PC-3 (cell line): ENCODE data around the gene SH3D21. TPM values are rescaled to one million over a fixed set of nuclear protein-coding genes. Genes with fewer than 3 reads are reported as not detected.

Experiments
- ATAC-seq: fragments of 200-7000 bp; cut with Tn5 transposase; 2 replicates; pipeline ENCODE4 v1.9.1; 2020; ENCODE audit warnings: mild to moderate bottlenecking, moderate library complexity
- BruUV-seq: library from RNA; stranded (reverse); fragments of 400-500 nt; replicated peaks from 2 replicates; lab custom pipeline; 2021; lab: Mats Ljungman, UMichigan
- CTCF ChIA-PET: fragments of 300-600 bp; sonication (Branson Sonifier 250); formaldehyde crosslinking; loops from one replicate; lab custom pipeline; 2022; ENCODE audit warnings: antibody characterized with exemption; lab: Charles Lee
- POLR2A ChIA-PET: fragments of 300-600 bp; sonication (Branson Sonifier 250); formaldehyde crosslinking; loops from one replicate; lab custom pipeline; 2022; ENCODE audit warnings: antibody characterized with exemption; ENCODE audit not compliant: unreplicated experiment; lab: Charles Lee
- DNase-seq: peaks from one replicate; pipeline ENCODE4 v3.0.0-alpha.2; 2015
- H2AFZ ChIP-seq: fragments of 300-600 bp; sonication (generic); 2 replicates; pipeline ENCODE4 v1.6.0; 2016; ENCODE audit warnings: antibody characterized with exemption, low read length
- H3F3A ChIP-seq: fragments of 300-600 bp; sonication (generic); one replicate; pipeline ENCODE4 v1.6.0; 2017; ENCODE audit warnings: antibody characterized with exemption, low read length, control low read depth, mild to moderate bottlenecking; ENCODE audit not compliant: unreplicated experiment
- H3K27ac ChIP-seq: fragments of 300-600 bp; sonication (generic); 2 replicates; pipeline ENCODE4 v1.5.1; 2016; ENCODE audit warnings: mild to moderate bottlenecking, low read length
- H3K27me3 ChIP-seq: fragments of 300-600 bp; sonication (generic); 2 replicates; pipeline ENCODE4 v1.6.1; 2016; ENCODE audit warnings: low read length, mixed read lengths
- H3K36me3 ChIP-seq: fragments of 300-600 bp; sonication (generic); 2 replicates; pipeline ENCODE4 v1.6.1; 2016; ENCODE audit warnings: low read depth, mixed run types, low read length, mixed read lengths
- H3K4me1 ChIP-seq: fragments of 300-600 bp; sonication (generic); 2 replicates; pipeline ENCODE4 v1.5.1; 2016; ENCODE audit warnings: low read length; ENCODE audit not compliant: insufficient read depth
- H3K4me2 ChIP-seq: fragments of 300-600 bp; sonication (generic); 2 replicates; pipeline ENCODE4 v1.6.0; 2016; ENCODE audit warnings: low read length
- H3K4me3 ChIP-seq: fragments of 300-600 bp; sonication (generic); 2 replicates; pipeline ENCODE4 v1.5.1; 2016; ENCODE audit warnings: mild to moderate bottlenecking, low read length, mixed read lengths
- H3K79me2 ChIP-seq: fragments of 300-600 bp; sonication (generic); 2 replicates; pipeline ENCODE4 v1.6.1; 2017; ENCODE audit warnings: low read length, mixed read lengths
- H3K9ac ChIP-seq: fragments of 300-600 bp; sonication (generic); 2 replicates; pipeline ENCODE4 v1.6.0; 2016; ENCODE audit warnings: mild to moderate bottlenecking, low read length
- H3K9me2 ChIP-seq: fragments of 300-600 bp; sonication (generic); replicated peaks from 2 replicates; pipeline ENCODE4 v1.6.1; 2016; ENCODE audit warnings: mixed run types, low read length, mixed read lengths
- H3K9me3 ChIP-seq: fragments of 300-600 bp; sonication (generic); 2 replicates; pipeline ENCODE4 v1.6.1; 2016; ENCODE audit warnings: low read length, mixed read lengths
- H4K20me1 ChIP-seq: fragments of 300-600 bp; sonication (generic); 2 replicates; pipeline ENCODE4 v1.6.1; 2016; ENCODE audit warnings: low read length, mixed read lengths
- CTCF ChIP-seq: fragments of 300-600 bp; sonication (generic); conservative IDR thresholded peaks from 2 replicates; pipeline ENCODE4 v1.5.1; 2017; ENCODE audit warnings: antibody characterized with exemption, low read depth, mild to moderate bottlenecking, low read length
- EZH2 ChIP-seq: fragments of 300-600 bp; sonication (generic); IDR thresholded peaks from one replicate; pipeline ENCODE4 v1.6.1; 2017; ENCODE audit warnings: antibody characterized with exemption, mild to moderate bottlenecking, low read length; ENCODE audit not compliant: unreplicated experiment
- EZH2phosphoT487 ChIP-seq: fragments of 300-600 bp; sonication (generic); IDR thresholded peaks from 2 replicates; pipeline ENCODE4 v1.6.1; 2018; ENCODE audit warnings: mild to moderate bottlenecking, antibody characterized with exemption, low read length, borderline replicate concordance
- intact Hi-C: fragments of 100-400 bp; cut with micrococcal nuclease; formaldehyde crosslinking; loops from 2 replicates; pipeline ENCODE4 v1.9.0; 2023
- total RNA-seq: library from RNA; depleted of rRNA; stranded (reverse); fragments of >200 nt; gene quantifications from 2 replicates; pipeline ENCODE4 v1.2.3, GENCODE V29; 2014

Gene SH3D21
- total RNA-seq, 1 experiment from 2014 or later = 11.3 TPM

GRCh38 chr1:36344395-36344680 is 38.2 kb downstream of the SH3D21 start:
- Histone ChIP-seq H3K79me2 (no peaks in the 10 kb centered on the region), H3K4me3 (no peak overlapping the region), H4K20me1 (no peaks in the 10 kb centered on the region), H3K9me3 (no peaks in the 10 kb centered on the region), H3F3A (no peaks in the 10 kb centered on the region), H3K36me3 (peaks cover 31% of the 10 kb centered on the region; the same call in 1 of the 2 replicates), H2AFZ (no peak overlapping the region), H3K4me1 (peaks cover 20% of the 10 kb centered on the region), H3K9me2 (no peaks in the 10 kb centered on the region), H3K4me2 (no peak overlapping the region), H3K9ac (no peak overlapping the region), H3K27ac (no peak overlapping the region), H3K27me3 (no peaks in the 10 kb centered on the region)
- no TSS peak for BruUV-seq
- intact Hi-C loops = loop anchor here (5.0 kb wide), 1 partner anchor 43 kb away; the partner anchor contains the start of gene STK40
- ATAC-seq (no peak), DNase-seq (no peak)
- ChIA-PET CTCF (no interaction called here), POLR2A (no interaction called here)
- TF ChIP-seq EZH2 = no peak
- no peak for TF ChIP-seq CTCF
- no peak for TF ChIP-seq EZH2phosphoT487

- Histone ChIP-seq H3K4me2 (no peak overlapping the region), H3K9me2 (no peaks in the 10 kb centered on the region), H3K36me3 (peaks cover 31% of the 10 kb centered on the region; the same call in 1 of the 2 replicates), H3K27ac (no peak overlapping the region), H3K27me3 (no peaks in the 10 kb centered on the region), H3F3A (no peaks in the 10 kb centered on the region), H3K9ac (no peak overlapping the region), H4K20me1 (no peaks in the 10 kb centered on the region), H3K79me2 (no peaks in the 10 kb centered on the region), H3K4me1 (peaks cover 30% of the 10 kb centered on the region), H2AFZ (no peak overlapping the region), H3K4me3 (no peak overlapping the region), H3K9me3 (no peaks in the 10 kb centered on the region)
- ATAC-seq = no peak
- no TSS peak for BruUV-seq
- intact Hi-C loops = no loop called here
- ChIA-PET CTCF (no interaction called here), POLR2A (no interaction called here)
- DNase-seq = no peak
- TF ChIP-seq EZH2phosphoT487 (no peak), CTCF (no peak), EZH2 (no peak)
Observed at GRCh38 chr1:36345353-36345752, 39.2 kb downstream of the SH3D21 start.

GRCh38 chr1:36346741-36347370 is 40.7 kb downstream of the SH3D21 start:
- ChIA-PET CTCF (no interaction called here), POLR2A (interaction anchor here (0.6 kb wide), 1 partner anchor 40 kb away, joined by 4 read pairs; no protein-coding TSS in a partner anchor)

More at GRCh38 chr1:36346741-36347370, 40.7 kb downstream of the SH3D21 start:
- H3F3A ChIP-seq = no peaks in the 10 kb centered on the region
- no peak for TF ChIP-seq CTCF
- TF ChIP-seq EZH2phosphoT487 = no peak
- no peak for TF ChIP-seq EZH2
- intact Hi-C loops = no loop called here
- peaks cover 27% of the 10 kb centered on the region; the same call in 1 of the 2 replicates for H3K36me3 ChIP-seq
- no TSS peak for BruUV-seq
- H3K9me3 ChIP-seq = no peaks in the 10 kb centered on the region
- no peak overlapping the region for H2AFZ ChIP-seq
- no peak overlapping the region for H3K9ac ChIP-seq
- no peaks in the 10 kb centered on the region for H3K79me2 ChIP-seq
- H3K4me1 ChIP-seq = peaks cover 45% of the 10 kb centered on the region
- DNase-seq = no peak
- no peak overlapping the region for H3K4me3 ChIP-seq
- ATAC-seq = no peak
- no peaks in the 10 kb centered on the region for H3K9me2 ChIP-seq
- no peaks in the 10 kb centered on the region for H4K20me1 ChIP-seq
- no peak overlapping the region for H3K4me2 ChIP-seq
- no peaks in the 10 kb centered on the region for H3K27me3 ChIP-seq
- no peak overlapping the region for H3K27ac ChIP-seq
